Measurements from ENCODE around the gene GTF3C6.

Gene GTF3C6

GRCh38 chr6:110980648-110981047 lies 22.1 kb downstream of the GTF3C6 start:
- no peak overlapping the region for H3K27ac ChIP-seq (ENCODE audit: low read depth, low read length)
- H3K79me1 ChIP-seq (ENCODE audit: low read length), result peaks cover 4% of the 10 kb centered on the region
- no peak overlapping the region for H2BK5ac ChIP-seq (ENCODE audit: low read length)
- no peak overlapping the region for H3K4ac ChIP-seq (ENCODE audit: low read depth, low read length)
- H3K4me3 ChIP-seq (ENCODE audit: low read length), result no peak overlapping the region
- H3K36me3 ChIP-seq (ENCODE audit: control insufficient read depth, insufficient read depth, low read length), result peaks cover 1% of the 10 kb centered on the region
- H3K4me1 ChIP-seq (ENCODE audit: control insufficient read depth, low read depth, low read length), result peaks cover 2% of the 10 kb centered on the region
- no peak overlapping the region for H2BK15ac ChIP-seq (replicated peaks; ENCODE audit: low read depth)
- H3K79me2 ChIP-seq (ENCODE audit: control insufficient read depth, insufficient read depth, low read length), result peaks cover 19% of the 10 kb centered on the region
- no peak for DNase-seq
- H2BK120ac ChIP-seq (ENCODE audit: low read depth, low read length), result no peak overlapping the region
- H3K27me3 ChIP-seq (ENCODE audit: insufficient read depth, low read length, poor library complexity), result no peaks in the 10 kb centered on the region
- peak overlapping the region; percentile 99 for H4K5ac ChIP-seq (ENCODE audit: low read length)
- no peak overlapping the region for H3K9ac ChIP-seq (ENCODE audit: low read length)
- H3K23ac ChIP-seq (ENCODE audit: low read length), result no peak overlapping the region
- no peak overlapping the region for H2AK5ac ChIP-seq (ENCODE audit: low read length)
- H3K56ac ChIP-seq (ENCODE audit: low read length), result no peak overlapping the region
- H4K8ac ChIP-seq (ENCODE audit: low read depth, low read length), result no peak overlapping the region
- WGBS (ENCODE audit: extremely low coverage, insufficient coverage, low lambda C conversion rate), result no CpG with 5 or more reads among the region's 9 CpGs
- no peak overlapping the region for H3K4me2 ChIP-seq (ENCODE audit: low read length)
- no peak overlapping the region for H3K18ac ChIP-seq (ENCODE audit: low read length)

GRCh38 chr6:110981202-110981600 lies 22.7 kb downstream of the GTF3C6 start:
- H3K4ac ChIP-seq (ENCODE audit: low read depth, low read length), result no peak overlapping the region
- H2BK5ac ChIP-seq (ENCODE audit: low read length), result no peak overlapping the region
- peak overlapping the region; percentile 99 for H4K5ac ChIP-seq (ENCODE audit: low read length)
- H3K27me3 ChIP-seq (ENCODE audit: insufficient read depth, low read length, poor library complexity), result no peaks in the 10 kb centered on the region
- no CpG with 5 or more reads among the region's 9 CpGs for WGBS (ENCODE audit: extremely low coverage, insufficient coverage, low lambda C conversion rate)
- no peak for DNase-seq
- H3K36me3 ChIP-seq (ENCODE audit: control insufficient read depth, insufficient read depth, low read length), result peaks cover 4% of the 10 kb centered on the region
- peaks cover 2% of the 10 kb centered on the region for H3K4me1 ChIP-seq (ENCODE audit: control insufficient read depth, low read depth, low read length)
- H3K4me2 ChIP-seq (ENCODE audit: low read length), result peak overlapping the region; percentile 74
- H2AK5ac ChIP-seq (ENCODE audit: low read length), result no peak overlapping the region
- peak overlapping the region; percentile 72 for H3K9ac ChIP-seq (ENCODE audit: low read length)
- peak overlapping the region; percentile 79 for H3K4me3 ChIP-seq (ENCODE audit: low read length)
- H3K23ac ChIP-seq (ENCODE audit: low read length), result no peak overlapping the region
- H2BK15ac ChIP-seq (replicated peaks; ENCODE audit: low read depth), result no peak overlapping the region
- no peak overlapping the region for H3K27ac ChIP-seq (ENCODE audit: low read depth, low read length)
- H4K8ac ChIP-seq (ENCODE audit: low read depth, low read length), result peak overlapping the region; percentile 28
- H3K79me1 ChIP-seq (ENCODE audit: low read length), result peaks cover 5% of the 10 kb centered on the region
- H3K18ac ChIP-seq (ENCODE audit: low read length), result no peak overlapping the region
- peak overlapping the region; percentile 86 for H3K56ac ChIP-seq (ENCODE audit: low read length)
- H2BK120ac ChIP-seq (ENCODE audit: low read depth, low read length), result no peak overlapping the region
- H3K79me2 ChIP-seq (ENCODE audit: control insufficient read depth, insufficient read depth, low read length), result peaks cover 19% of the 10 kb centered on the region

GRCh38 chr6:110990840-110991576 lies 32.5 kb downstream of the GTF3C6 start:
- 100% methylated on average over 1 of the region's 11 CpGs for WGBS (ENCODE audit: extremely low coverage, insufficient coverage, low lambda C conversion rate)
- H3K4ac ChIP-seq (ENCODE audit: low read depth, low read length), result no peak overlapping the region
- no peak overlapping the region for H3K27ac ChIP-seq (ENCODE audit: low read depth, low read length)
- peaks cover 2% of the 10 kb centered on the region for H3K79me1 ChIP-seq (ENCODE audit: low read length)
- no peak overlapping the region for H3K18ac ChIP-seq (ENCODE audit: low read length)
- H3K56ac ChIP-seq (ENCODE audit: low read length), result no peak overlapping the region
- H3K23ac ChIP-seq (ENCODE audit: low read length), result no peak overlapping the region
- no peaks in the 10 kb centered on the region for H3K4me1 ChIP-seq (ENCODE audit: control insufficient read depth, low read depth, low read length)
- H3K9ac ChIP-seq (ENCODE audit: low read length), result no peak overlapping the region
- no peak overlapping the region for H4K5ac ChIP-seq (ENCODE audit: low read length)
- H3K4me3 ChIP-seq (ENCODE audit: low read length), result no peak overlapping the region
- H3K36me3 ChIP-seq (ENCODE audit: control insufficient read depth, insufficient read depth, low read length), result peaks cover 4% of the 10 kb centered on the region
- H2BK5ac ChIP-seq (ENCODE audit: low read length), result no peak overlapping the region
- no peaks in the 10 kb centered on the region for H3K79me2 ChIP-seq (ENCODE audit: control insufficient read depth, insufficient read depth, low read length)
- no peak overlapping the region for H4K8ac ChIP-seq (ENCODE audit: low read depth, low read length)
- DNase-seq, result no peak
- no peak overlapping the region for H2BK120ac ChIP-seq (ENCODE audit: low read depth, low read length)
- H3K27me3 ChIP-seq (ENCODE audit: insufficient read depth, low read length, poor library complexity), result no peaks in the 10 kb centered on the region
- no peak overlapping the region for H2BK15ac ChIP-seq (replicated peaks; ENCODE audit: low read depth)
- H3K4me2 ChIP-seq (ENCODE audit: low read length), result no peak overlapping the region
- no peak overlapping the region for H2AK5ac ChIP-seq (ENCODE audit: low read length)

GRCh38 chr6:110996691-110997090 lies 38.2 kb downstream of the GTF3C6 start:
- Histone ChIP-seq H3K27me3 (ENCODE audit: insufficient read depth, low read length, poor library complexity) (no peaks in the 10 kb centered on the region), H2BK120ac (ENCODE audit: low read depth, low read length) (no peak overlapping the region), H3K36me3 (ENCODE audit: control insufficient read depth, insufficient read depth, low read length) (peaks cover 8% of the 10 kb centered on the region), H3K23ac (ENCODE audit: low read length) (no peak overlapping the region), H2BK5ac (ENCODE audit: low read length) (no peak overlapping the region), H3K79me2 (ENCODE audit: control insufficient read depth, insufficient read depth, low read length) (no peaks in the 10 kb centered on the region), H3K9ac (ENCODE audit: low read length) (no peak overlapping the region), H3K4ac (ENCODE audit: low read depth, low read length) (no peak overlapping the region), H3K27ac (ENCODE audit: low read depth, low read length) (no peak overlapping the region), H3K4me2 (ENCODE audit: low read length) (no peak overlapping the region), H4K5ac (ENCODE audit: low read length) (no peak overlapping the region), H4K8ac (ENCODE audit: low read depth, low read length) (no peak overlapping the region), H3K18ac (ENCODE audit: low read length) (no peak overlapping the region), H3K79me1 (ENCODE audit: low read length) (no peaks in the 10 kb centered on the region), H2BK15ac (replicated peaks; ENCODE audit: low read depth) (no peak overlapping the region), H3K4me3 (ENCODE audit: low read length) (no peak overlapping the region), H3K4me1 (ENCODE audit: control insufficient read depth, low read depth, low read length) (no peaks in the 10 kb centered on the region), H3K56ac (ENCODE audit: low read length) (no peak overlapping the region), H2AK5ac (ENCODE audit: low read length) (no peak overlapping the region)
- WGBS (ENCODE audit: extremely low coverage, insufficient coverage, low lambda C conversion rate), result no CpG with 5 or more reads among the region's 9 CpGs
- no peak for DNase-seq

GRCh38 chr6:110999634-111000270 lies 41.2 kb downstream of the GTF3C6 start:
- Histone ChIP-seq H3K56ac (ENCODE audit: low read length) (no peak overlapping the region), H2AK5ac (ENCODE audit: low read length) (no peak overlapping the region), H4K5ac (ENCODE audit: low read length) (no peak overlapping the region), H3K23ac (ENCODE audit: low read length) (no peak overlapping the region), H3K79me2 (ENCODE audit: control insufficient read depth, insufficient read depth, low read length) (no peaks in the 10 kb centered on the region), H2BK5ac (ENCODE audit: low read length) (no peak overlapping the region), H3K4me1 (ENCODE audit: control insufficient read depth, low read depth, low read length) (no peaks in the 10 kb centered on the region), H4K8ac (ENCODE audit: low read depth, low read length) (no peak overlapping the region), H3K79me1 (ENCODE audit: low read length) (no peaks in the 10 kb centered on the region), H3K27ac (ENCODE audit: low read depth, low read length) (no peak overlapping the region), H3K4me3 (ENCODE audit: low read length) (no peak overlapping the region), H3K9ac (ENCODE audit: low read length) (no peak overlapping the region), H3K27me3 (ENCODE audit: insufficient read depth, low read length, poor library complexity) (no peaks in the 10 kb centered on the region), H3K4ac (ENCODE audit: low read depth, low read length) (no peak overlapping the region), H2BK15ac (replicated peaks; ENCODE audit: low read depth) (no peak overlapping the region), H3K36me3 (ENCODE audit: control insufficient read depth, insufficient read depth, low read length) (peaks cover 6% of the 10 kb centered on the region), H3K4me2 (ENCODE audit: low read length) (no peak overlapping the region), H2BK120ac (ENCODE audit: low read depth, low read length) (no peak overlapping the region), H3K18ac (ENCODE audit: low read length) (no peak overlapping the region)
- WGBS (ENCODE audit: extremely low coverage, insufficient coverage, low lambda C conversion rate), result no CpG with 5 or more reads among the region's 2 CpGs
- peak; percentile 8 for DNase-seq
